CD4-positive, alpha-beta T cell (primary cell): Measurements from ENCODE around the gene PTPN3. TPM values are rescaled to one million over a fixed set of nuclear protein-coding genes. Genes with fewer than 3 reads are reported as not detected.
"Not testable (repeated sequence)": the region's sequence is repeated elsewhere in the genome, so short reads cannot be mapped to it uniquely, and the experiment has no call there.

Experiments
- ATAC-seq: fragments of 200-7000 bp; cut with Tn5 transposase; one replicate; pipeline ENCODE4 v1.10.0; 2022; ENCODE audit warnings: mild to moderate bottlenecking; ENCODE audit not compliant: poor library complexity
- CTCF ChIA-PET: fragments of 350-600 bp; sonication (Branson Sonifier 250); formaldehyde crosslinking; loops from one replicate; lab custom pipeline; 2021; ENCODE audit warnings: antibody characterized with exemption, inconsistent platforms; lab: Charles Lee
- POLR2A ChIA-PET: fragments of 350-600 bp; sonication (Branson Sonifier 250); formaldehyde crosslinking; loops from one replicate; lab custom pipeline; 2021; ENCODE audit warnings: antibody characterized with exemption, inconsistent platforms; lab: Charles Lee
- DNase-seq, 14 experiments: peaks; one replicate each; pipeline ENCODE4 v3.0.0-alpha.2; 2013 to 2020; ENCODE audit warnings: mixed read lengths in 2 of 14
- H3K27ac ChIP-seq, 2 donors: one replicate each; pipeline versions ENCODE4 v1.5.1 to v1.7.0; 2013; ENCODE audit warnings: low read length in 2 of 2, low read depth in 1 of 2, mild to moderate bottlenecking in 1 of 2
- H3K27me3 ChIP-seq, 2 experiments: 1 replicate in 1 of 2; 2 replicates in 1 of 2; pipeline versions ENCODE4 v1.6.1 to v1.7.0; 2013; ENCODE audit warnings: low read length in 2 of 2, control low read depth in 1 of 2, mild to moderate bottlenecking in 1 of 2, moderate library complexity in 1 of 2; ENCODE audit not compliant: insufficient read depth in 2 of 2, control insufficient read depth in 1 of 2
- H3K36me3 ChIP-seq: one replicate; pipeline ENCODE4 v1.6.1; 2013; ENCODE audit warnings: low read length, control low read depth; ENCODE audit not compliant: insufficient read depth
- H3K4me1 ChIP-seq: one replicate; pipeline ENCODE4 v1.6.1; 2013; ENCODE audit warnings: low read length, control low read depth; ENCODE audit not compliant: insufficient read depth
- H3K4me3 ChIP-seq: one replicate; pipeline ENCODE4 v1.5.1; 2013; ENCODE audit warnings: mild to moderate bottlenecking, low read length, moderate library complexity
- H3K9me3 ChIP-seq, 2 experiments: 1 replicate in 1 of 2; 2 replicates in 1 of 2; pipeline versions ENCODE4 v1.6.1 to v1.7.0; 2013; ENCODE audit warnings: low read length in 2 of 2, mild to moderate bottlenecking in 2 of 2, control low read depth in 1 of 2, moderate library complexity in 1 of 2; ENCODE audit not compliant: control insufficient read depth in 1 of 2, insufficient read depth in 1 of 2
- H3K27ac Mint-ChIP-seq: one replicate; pipeline ENCODE4 v1.8.0; 2020; ENCODE audit warnings: mixed read lengths
- H3K27me3 Mint-ChIP-seq: one replicate; pipeline ENCODE4 v1.8.0; 2021; ENCODE audit warnings: mixed read lengths
- H3K36me3 Mint-ChIP-seq: one replicate; pipeline ENCODE4 v1.8.0; 2021; ENCODE audit warnings: low read depth, mixed read lengths
- H3K4me1 Mint-ChIP-seq: one replicate; pipeline ENCODE4 v1.8.0; 2021; ENCODE audit warnings: low read depth, mixed read lengths
- H3K4me3 Mint-ChIP-seq: one replicate; pipeline ENCODE4 v1.8.0; 2020; ENCODE audit warnings: mild to moderate bottlenecking, mixed read lengths
- H3K9me3 Mint-ChIP-seq: one replicate; pipeline ENCODE4 v1.8.0; 2020; ENCODE audit warnings: mixed read lengths
- CTCF ChIP-seq: fragments of 200-600 bp; IDR thresholded peaks from one replicate; pipeline ENCODE4 v1.8.0; 2022; ENCODE audit warnings: antibody characterized with exemption, mild to moderate bottlenecking
- intact Hi-C, 2 experiments: fragments of 100-400 bp; cut with DNase I in 1 of 2; cut with micrococcal nuclease in 1 of 2; formaldehyde crosslinking; loops; one replicate each; pipeline versions ENCODE4 v1.15.1 to v1.9.0; 2023 to 2025; cut with DNase I, micrococcal nuclease
- total RNA-seq, 174 experiments: library from RNA in 2 of 174; stranded (reverse) in 2 of 174; gene quantifications; one replicate each; pipeline ENCODE4 v1.2.3 and lab custom pipeline; 2021 to 2026

Gene PTPN3
- total RNA-seq, 2 experiments from 2014 or later: not detected

DNA sequence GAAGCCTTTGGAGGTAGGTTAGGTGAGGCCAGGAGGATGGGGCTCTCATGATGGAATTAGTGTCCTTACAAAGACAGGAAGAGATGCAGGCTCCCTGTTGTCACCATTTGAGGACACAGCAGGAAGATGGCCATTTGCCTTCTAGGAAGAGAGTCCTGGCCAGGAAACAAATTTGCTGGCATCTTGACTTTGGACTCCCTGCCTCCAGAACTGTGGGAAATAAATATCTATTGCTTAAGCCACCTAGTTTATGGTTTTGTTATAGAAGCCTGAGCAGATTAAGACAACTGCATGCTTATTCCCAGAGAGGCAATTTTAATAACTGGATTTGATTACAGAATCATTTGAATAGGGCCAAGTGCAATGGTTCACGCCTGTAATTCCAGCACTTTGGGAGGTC is 126.7 kb downstream of the PTPN3 start:
- Mint-ChIP-seq H3K4me3 (no peak overlapping the region), H3K27me3 (peaks cover 22% of the 10 kb centered on the region), H3K36me3 (no peaks in the 10 kb centered on the region), H3K9me3 (peaks cover 2% of the 10 kb centered on the region), H3K4me1 (no peaks in the 10 kb centered on the region), H3K27ac (no peak overlapping the region)
- H3K9me3 ChIP-seq: peaks cover 0 to 8% of the 10 kb centered on the region in 2 experiments
- intact Hi-C loops: no loop called here
- H3K27ac ChIP-seq: no peak overlapping the region
- TF ChIP-seq CTCF: no peak
- no peak for ATAC-seq
- CTCF ChIA-PET: no interaction called here
- POLR2A ChIA-PET: no interaction called here
- H3K4me3 ChIP-seq: no peak overlapping the region
- no peaks in the 10 kb centered on the region for H3K4me1 ChIP-seq
- DNase-seq: no peak
- H3K36me3 ChIP-seq: no peaks in the 10 kb centered on the region
- peaks cover 0 to 4% of the 10 kb centered on the region in 2 experiments for H3K27me3 ChIP-seq

GRCh38 chr9:109369285-109369684 is 128.8 kb downstream of the PTPN3 start:
- peaks cover 2% of the 10 kb centered on the region for H3K9me3 Mint-ChIP-seq
- no peak overlapping the region for H3K4me3 ChIP-seq
- CTCF ChIA-PET: no interaction called here
- no peaks in the 10 kb centered on the region for H3K4me1 Mint-ChIP-seq
- H3K4me1 ChIP-seq: no peaks in the 10 kb centered on the region
- H3K4me3 Mint-ChIP-seq: no peak overlapping the region
- POLR2A ChIA-PET: no interaction called here
- H3K27me3 ChIP-seq: peaks cover 4% of the 10 kb centered on the region in 2 experiments
- H3K27me3 Mint-ChIP-seq: peaks cover 25% of the 10 kb centered on the region
- no peak for ATAC-seq
- intact Hi-C loops: no loop called here
- H3K27ac Mint-ChIP-seq: no peak overlapping the region
- H3K36me3 Mint-ChIP-seq: no peaks in the 10 kb centered on the region
- DNase-seq: no peak
- no peaks in the 10 kb centered on the region for H3K36me3 ChIP-seq
- TF ChIP-seq CTCF: no peak
- no peak overlapping the region for H3K27ac ChIP-seq
- H3K9me3 ChIP-seq: peaks cover 0 to 8% of the 10 kb centered on the region in 2 experiments

GRCh38 chr9:109360771-109361170 is 137.3 kb downstream of the PTPN3 start:
- intact Hi-C loops: no loop called here
- no peak overlapping the region for H3K27ac Mint-ChIP-seq
- ChIA-PET POLR2A (no interaction called here), CTCF (no interaction called here)
- Histone ChIP-seq H3K4me3 (no peak overlapping the region), H3K27ac (no peak overlapping the region), H3K36me3 (no peaks in the 10 kb centered on the region), H3K4me1 (no peaks in the 10 kb centered on the region), H3K9me3 (peaks cover 0 to 11% of the 10 kb centered on the region in 2 experiments), H3K27me3 (peaks cover 0 to 4% of the 10 kb centered on the region in 2 experiments)
- H3K27me3 Mint-ChIP-seq: peaks cover 30% of the 10 kb centered on the region
- no peaks in the 10 kb centered on the region for H3K36me3 Mint-ChIP-seq
- H3K9me3 Mint-ChIP-seq: no peaks in the 10 kb centered on the region
- TF ChIP-seq CTCF: no peak
- DNase-seq: no peak
- no peak for ATAC-seq
- no peak overlapping the region for H3K4me3 Mint-ChIP-seq
- no peaks in the 10 kb centered on the region for H3K4me1 Mint-ChIP-seq

DNA sequence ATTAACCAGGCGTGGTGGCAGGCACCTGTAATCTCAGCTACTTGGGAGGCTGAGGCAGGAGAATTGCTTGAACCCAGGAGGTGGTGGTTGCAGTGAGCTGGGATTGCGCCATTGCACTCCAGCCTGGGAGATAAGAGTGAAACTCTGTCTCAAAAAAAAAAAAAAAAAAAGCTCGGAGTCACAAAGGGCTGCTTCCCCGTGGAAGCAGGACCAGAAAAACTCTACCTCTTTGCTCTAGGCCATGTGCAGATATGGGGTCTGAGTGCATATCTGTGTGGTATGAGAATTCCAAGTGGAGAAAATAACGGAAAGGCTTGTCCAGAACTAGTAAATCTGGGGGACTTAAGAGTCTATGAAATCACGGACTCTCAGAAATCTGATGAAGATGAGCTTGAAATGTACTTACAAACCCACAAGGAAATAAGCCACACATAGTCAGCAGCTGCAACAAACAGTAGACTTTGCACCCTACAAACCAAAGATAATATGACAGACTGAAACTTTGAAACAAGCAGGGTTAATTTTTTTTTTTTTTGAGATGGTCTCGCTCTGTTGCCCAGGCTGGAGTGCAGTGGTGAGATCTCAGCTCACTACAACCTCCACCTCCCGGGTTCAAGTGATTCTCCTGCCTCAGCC is 139.0 kb downstream of the PTPN3 start:
- H3K4me3 Mint-ChIP-seq, H3K4me1 ChIP-seq, H3K9me3 Mint-ChIP-seq, POLR2A ChIA-PET, H3K4me1 Mint-ChIP-seq, H3K36me3 ChIP-seq, H3K4me3 ChIP-seq, DNase-seq, intact Hi-C loops, H3K36me3 Mint-ChIP-seq, H3K27ac ChIP-seq, H3K27ac Mint-ChIP-seq, ATAC-seq, H3K27me3 ChIP-seq, CTCF ChIA-PET: not testable (repeated sequence)
- peaks cover 22% of the 10 kb centered on the region for H3K27me3 Mint-ChIP-seq
- peaks cover 0 to 14% of the 10 kb centered on the region in 2 experiments for H3K9me3 ChIP-seq
